SK-N-SH treated with all-trans-retinoic acid at 6 μM for 48 hours (cell line): ENCODE results near the gene ZFYVE21.

ENCODE experiments used
- BACH2 ChIP-seq: fragments of 250-450 bp; sonication (Bioruptor Pico); IDR thresholded peaks from 2 replicates; pipeline ENCODE4 v1.9.0; 2021; ENCODE audit warnings: mild to moderate bottlenecking, borderline replicate concordance
- ESRRG ChIP-seq: fragments of 250-450 bp; sonication (Bioruptor Pico); IDR thresholded peaks from 2 replicates; pipeline ENCODE4 v1.6.1; 2021; ENCODE audit warnings: mild to moderate bottlenecking
- GLIS3 ChIP-seq: fragments of 250-450 bp; sonication (Bioruptor Pico); IDR thresholded peaks from 2 replicates; pipeline ENCODE4 v1.5.0; 2020; ENCODE audit warnings: mild to moderate bottlenecking, moderate library complexity
- ISL1 ChIP-seq: fragments of 250-450 bp; sonication (Bioruptor Pico); IDR thresholded peaks from 2 replicates; pipeline ENCODE4 v2.1.2; 2022; ENCODE audit warnings: mild to moderate bottlenecking, moderate library complexity
- OSR1 ChIP-seq: fragments of 250-450 bp; sonication (Bioruptor Pico); IDR thresholded peaks from 2 replicates; pipeline ENCODE4 v1.8.0; 2022; ENCODE audit warnings: moderate library complexity, mild to moderate bottlenecking, inconsistent platforms
- PPARA ChIP-seq: fragments of 250-450 bp; sonication (Bioruptor Pico); IDR thresholded peaks from 2 replicates; pipeline ENCODE4 v1.5.0; 2020; ENCODE audit warnings: mild to moderate bottlenecking, borderline replicate concordance
- ZFP3 ChIP-seq: fragments of 250-450 bp; sonication (Bioruptor Pico); IDR thresholded peaks from 2 replicates; pipeline ENCODE4 v1.5.0; 2020; ENCODE audit warnings: mild to moderate bottlenecking, moderate library complexity
- ZFP30 ChIP-seq: fragments of 450-650 bp; formaldehyde crosslinking; IDR thresholded peaks from 2 replicates; pipeline ENCODE4 v1.5.0; 2022; ENCODE audit warnings: mild to moderate bottlenecking, moderate library complexity
- ZNF70 ChIP-seq: fragments of 450-650 bp; formaldehyde crosslinking; IDR thresholded peaks from 2 replicates; pipeline ENCODE4 v1.5.0; 2020; ENCODE audit warnings: mild to moderate bottlenecking, moderate library complexity
- TF ChIP-seq, protein P1 (sequence below): fragments of 250-450 bp; sonication (Bioruptor Pico); IDR thresholded peaks from 2 replicates; pipeline ENCODE4 v1.8.0; 2020; ENCODE audit warnings: mild to moderate bottlenecking, moderate library complexity, borderline replicate concordance
- TF ChIP-seq, protein P2 (sequence below): fragments of 250-450 bp; sonication (Bioruptor Pico); IDR thresholded peaks from 2 replicates; pipeline ENCODE4 v1.5.1; 2020; ENCODE audit warnings: low read depth, mild to moderate bottlenecking, moderate library complexity
- TF ChIP-seq, protein P3 (sequence below): fragments of 250-450 bp; sonication (Bioruptor Pico); IDR thresholded peaks from 2 replicates; pipeline ENCODE4 v1.8.0; 2021; ENCODE audit warnings: low read depth, mild to moderate bottlenecking, moderate library complexity, borderline replicate concordance
- TF ChIP-seq, protein P4 (sequence below): fragments of 250-450 bp; sonication (Bioruptor Pico); IDR thresholded peaks from 2 replicates; pipeline ENCODE4 v1.5.1; 2021; ENCODE audit warnings: mild to moderate bottlenecking, moderate library complexity
- TF ChIP-seq, protein P5 (sequence below): fragments of 250-450 bp; sonication (Bioruptor Pico); IDR thresholded peaks from 2 replicates; pipeline ENCODE4 v1.5.0; 2020; ENCODE audit warnings: mild to moderate bottlenecking, moderate library complexity

DNA sequence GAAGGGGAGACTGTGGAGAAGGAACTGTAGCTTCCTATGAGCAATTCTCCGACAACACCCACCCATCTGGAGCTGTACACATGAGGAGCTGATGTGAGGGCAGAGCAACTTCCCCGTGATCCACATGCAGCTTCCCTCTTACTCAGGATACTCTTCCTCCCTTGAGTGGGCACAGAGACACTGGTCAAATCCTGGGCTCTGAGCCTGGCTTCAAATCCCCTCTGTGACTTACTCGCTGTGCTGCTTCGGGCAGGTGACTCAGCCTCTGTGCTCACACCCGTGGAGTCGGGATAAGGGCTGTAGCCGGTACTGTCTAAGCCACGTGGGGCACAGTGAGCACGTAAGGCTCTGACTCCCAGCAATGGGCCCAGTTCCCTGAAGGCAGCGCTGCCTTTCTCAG lies 31.1 kb downstream of the ZFYVE21 start:
- no peak for TF ChIP-seq ZFP30
- TF ChIP-seq, protein P1, sequence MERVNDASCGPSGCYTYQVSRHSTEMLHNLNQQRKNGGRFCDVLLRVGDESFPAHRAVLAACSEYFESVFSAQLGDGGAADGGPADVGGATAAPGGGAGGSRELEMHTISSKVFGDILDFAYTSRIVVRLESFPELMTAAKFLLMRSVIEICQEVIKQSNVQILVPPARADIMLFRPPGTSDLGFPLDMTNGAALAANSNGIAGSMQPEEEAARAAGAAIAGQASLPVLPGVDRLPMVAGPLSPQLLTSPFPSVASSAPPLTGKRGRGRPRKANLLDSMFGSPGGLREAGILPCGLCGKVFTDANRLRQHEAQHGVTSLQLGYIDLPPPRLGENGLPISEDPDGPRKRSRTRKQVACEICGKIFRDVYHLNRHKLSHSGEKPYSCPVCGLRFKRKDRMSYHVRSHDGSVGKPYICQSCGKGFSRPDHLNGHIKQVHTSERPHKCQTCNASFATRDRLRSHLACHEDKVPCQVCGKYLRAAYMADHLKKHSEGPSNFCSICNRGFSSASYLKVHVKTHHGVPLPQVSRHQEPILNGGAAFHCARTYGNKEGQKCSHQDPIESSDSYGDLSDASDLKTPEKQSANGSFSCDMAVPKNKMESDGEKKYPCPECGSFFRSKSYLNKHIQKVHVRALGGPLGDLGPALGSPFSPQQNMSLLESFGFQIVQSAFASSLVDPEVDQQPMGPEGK (CRISPR knock-in tag) = no peak
- no peak for TF ChIP-seq BACH2 (CRISPR knock-in tag)
- no peak for TF ChIP-seq GLIS3 (CRISPR knock-in tag)
- TF ChIP-seq OSR1 (CRISPR knock-in tag) = no peak
- TF ChIP-seq PPARA (CRISPR knock-in tag) = no peak
- TF ChIP-seq, protein P2, sequence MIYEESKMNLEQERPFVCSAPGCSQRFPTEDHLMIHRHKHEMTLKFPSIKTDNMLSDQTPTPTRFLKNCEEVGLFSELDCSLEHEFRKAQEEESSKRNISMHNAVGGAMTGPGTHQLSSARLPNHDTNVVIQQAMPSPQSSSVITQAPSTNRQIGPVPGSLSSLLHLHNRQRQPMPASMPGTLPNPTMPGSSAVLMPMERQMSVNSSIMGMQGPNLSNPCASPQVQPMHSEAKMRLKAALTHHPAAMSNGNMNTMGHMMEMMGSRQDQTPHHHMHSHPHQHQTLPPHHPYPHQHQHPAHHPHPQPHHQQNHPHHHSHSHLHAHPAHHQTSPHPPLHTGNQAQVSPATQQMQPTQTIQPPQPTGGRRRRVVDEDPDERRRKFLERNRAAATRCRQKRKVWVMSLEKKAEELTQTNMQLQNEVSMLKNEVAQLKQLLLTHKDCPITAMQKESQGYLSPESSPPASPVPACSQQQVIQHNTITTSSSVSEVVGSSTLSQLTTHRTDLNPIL (CRISPR knock-in tag) = no peak
- no peak for TF ChIP-seq ZNF70 (CRISPR knock-in tag)
- no peak for TF ChIP-seq ESRRG (CRISPR knock-in tag)
- TF ChIP-seq, protein P3, sequence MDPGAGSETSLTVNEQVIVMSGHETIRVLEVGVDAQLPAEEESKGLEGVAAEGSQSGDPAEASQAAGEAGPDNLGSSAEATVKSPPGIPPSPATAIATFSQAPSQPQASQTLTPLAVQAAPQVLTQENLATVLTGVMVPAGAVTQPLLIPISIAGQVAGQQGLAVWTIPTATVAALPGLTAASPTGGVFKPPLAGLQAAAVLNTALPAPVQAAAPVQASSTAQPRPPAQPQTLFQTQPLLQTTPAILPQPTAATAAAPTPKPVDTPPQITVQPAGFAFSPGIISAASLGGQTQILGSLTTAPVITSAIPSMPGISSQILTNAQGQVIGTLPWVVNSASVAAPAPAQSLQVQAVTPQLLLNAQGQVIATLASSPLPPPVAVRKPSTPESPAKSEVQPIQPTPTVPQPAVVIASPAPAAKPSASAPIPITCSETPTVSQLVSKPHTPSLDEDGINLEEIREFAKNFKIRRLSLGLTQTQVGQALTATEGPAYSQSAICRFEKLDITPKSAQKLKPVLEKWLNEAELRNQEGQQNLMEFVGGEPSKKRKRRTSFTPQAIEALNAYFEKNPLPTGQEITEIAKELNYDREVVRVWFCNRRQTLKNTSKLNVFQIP = no peak
- TF ChIP-seq ISL1 (CRISPR knock-in tag) = no peak
- TF ChIP-seq, protein P4, sequence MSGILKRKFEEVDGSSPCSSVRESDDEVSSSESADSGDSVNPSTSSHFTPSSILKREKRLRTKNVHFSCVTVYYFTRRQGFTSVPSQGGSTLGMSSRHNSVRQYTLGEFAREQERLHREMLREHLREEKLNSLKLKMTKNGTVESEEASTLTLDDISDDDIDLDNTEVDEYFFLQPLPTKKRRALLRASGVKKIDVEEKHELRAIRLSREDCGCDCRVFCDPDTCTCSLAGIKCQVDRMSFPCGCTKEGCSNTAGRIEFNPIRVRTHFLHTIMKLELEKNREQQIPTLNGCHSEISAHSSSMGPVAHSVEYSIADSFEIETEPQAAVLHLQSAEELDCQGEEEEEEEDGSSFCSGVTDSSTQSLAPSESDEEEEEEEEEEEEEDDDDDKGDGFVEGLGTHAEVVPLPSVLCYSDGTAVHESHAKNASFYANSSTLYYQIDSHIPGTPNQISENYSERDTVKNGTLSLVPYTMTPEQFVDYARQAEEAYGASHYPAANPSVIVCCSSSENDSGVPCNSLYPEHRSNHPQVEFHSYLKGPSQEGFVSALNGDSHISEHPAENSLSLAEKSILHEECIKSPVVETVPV (CRISPR knock-in tag) = no peak
- TF ChIP-seq ZFP3 (CRISPR knock-in tag) = no peak
- TF ChIP-seq, protein P5, sequence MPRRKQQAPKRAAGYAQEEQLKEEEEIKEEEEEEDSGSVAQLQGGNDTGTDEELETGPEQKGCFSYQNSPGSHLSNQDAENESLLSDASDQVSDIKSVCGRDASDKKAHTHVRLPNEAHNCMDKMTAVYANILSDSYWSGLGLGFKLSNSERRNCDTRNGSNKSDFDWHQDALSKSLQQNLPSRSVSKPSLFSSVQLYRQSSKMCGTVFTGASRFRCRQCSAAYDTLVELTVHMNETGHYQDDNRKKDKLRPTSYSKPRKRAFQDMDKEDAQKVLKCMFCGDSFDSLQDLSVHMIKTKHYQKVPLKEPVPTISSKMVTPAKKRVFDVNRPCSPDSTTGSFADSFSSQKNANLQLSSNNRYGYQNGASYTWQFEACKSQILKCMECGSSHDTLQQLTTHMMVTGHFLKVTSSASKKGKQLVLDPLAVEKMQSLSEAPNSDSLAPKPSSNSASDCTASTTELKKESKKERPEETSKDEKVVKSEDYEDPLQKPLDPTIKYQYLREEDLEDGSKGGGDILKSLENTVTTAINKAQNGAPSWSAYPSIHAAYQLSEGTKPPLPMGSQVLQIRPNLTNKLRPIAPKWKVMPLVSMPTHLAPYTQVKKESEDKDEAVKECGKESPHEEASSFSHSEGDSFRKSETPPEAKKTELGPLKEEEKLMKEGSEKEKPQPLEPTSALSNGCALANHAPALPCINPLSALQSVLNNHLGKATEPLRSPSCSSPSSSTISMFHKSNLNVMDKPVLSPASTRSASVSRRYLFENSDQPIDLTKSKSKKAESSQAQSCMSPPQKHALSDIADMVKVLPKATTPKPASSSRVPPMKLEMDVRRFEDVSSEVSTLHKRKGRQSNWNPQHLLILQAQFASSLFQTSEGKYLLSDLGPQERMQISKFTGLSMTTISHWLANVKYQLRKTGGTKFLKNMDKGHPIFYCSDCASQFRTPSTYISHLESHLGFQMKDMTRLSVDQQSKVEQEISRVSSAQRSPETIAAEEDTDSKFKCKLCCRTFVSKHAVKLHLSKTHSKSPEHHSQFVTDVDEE (CRISPR knock-in tag) = no peak
